Peyer's patch (tissue), 4 donors: Measurements from ENCODE around the gene HOXB8. TPM values are rescaled to one million over a fixed set of nuclear protein-coding genes. Genes with fewer than 3 reads are reported as not detected.
A peak's percentile ranks its signal among the peaks of the same experiment; 100 is the strongest.

ENCODE experiments used
- DNase-seq, 3 donors: peaks; one replicate each; pipeline ENCODE4 v3.0.0-alpha.2; 2017 to 2019
- H3K27ac ChIP-seq, 4 donors: fragments of 200-600 bp; sonication (generic); one replicate each; pipeline ENCODE4 v1.5.1; 2016 to 2019
- H3K27me3 ChIP-seq, 2 donors: fragments of 200-600 bp; sonication (generic); one replicate each; pipeline ENCODE4 v1.5.1; 2019
- H3K36me3 ChIP-seq, 3 donors: fragments of 200-600 bp; sonication (generic); one replicate each; pipeline ENCODE4 v1.5.1; 2016 to 2019
- H3K4me1 ChIP-seq, 4 donors: fragments of 200-600 bp; sonication (generic); one replicate each; pipeline ENCODE4 v1.5.1; 2016 to 2019
- H3K4me3 ChIP-seq, 4 donors: fragments of 200-600 bp; sonication (generic); 1 replicate in 3 of 4; 2 replicates in 1 of 4; pipeline ENCODE4 v1.5.1; 2016 to 2019; ENCODE audit warnings: mild to moderate bottlenecking in 1 of 4
- H3K9me3 ChIP-seq, 4 donors: fragments of 200-600 bp; sonication (generic); one replicate each; pipeline ENCODE4 v1.5.1; 2016 to 2019; ENCODE audit warnings: mild to moderate bottlenecking in 1 of 4
- CTCF ChIP-seq, 6 experiments: fragments of 450-650 bp in 4 of 6; fragments of 200-600 bp in 2 of 6; sonication (generic) in 1 of 6; IDR thresholded peaks; one replicate each; pipeline ENCODE4 v1.5.1; 2017 to 2019; ENCODE audit warnings: antibody characterized with exemption in 6 of 6, mild to moderate bottlenecking in 3 of 6, moderate library complexity in 1 of 6
- POLR2A ChIP-seq, 2 donors: fragments of 450-650 bp; IDR thresholded peaks; one replicate each; pipeline ENCODE4 v1.5.1; 2017; ENCODE audit warnings: antibody characterized with exemption in 2 of 2, mild to moderate bottlenecking in 2 of 2, moderate library complexity in 2 of 2
- total RNA-seq, 4 donors: library from RNA; depleted of rRNA; stranded (reverse); fragments of >200 nt; gene quantifications; one replicate each; pipeline ENCODE4 v1.1.0, GENCODE V29; 2016

Gene HOXB8
- total RNA-seq, result 10 to 100 TPM in 3 of 4 donors, 1 to 10 TPM in 1; 1.8 to 21.2 (median 14.9) TPM

GRCh38 chr17:48615047-48615962 lies at the start of gene HOXB8:
Gene HOXB8 (minus strand): TSS chr17:48615292. CDS start chr17:48614704, 588 bp downstream.
- Histone ChIP-seq H3K9me3 (no peaks in the 10 kb centered on the region), H3K4me3 (peak within 1 kb of the TSS; percentile 15 to 71 (median 64)), H3K27me3 (peaks cover 0 to 19% of the 10 kb centered on the region in 2 donors), H3K27ac (peak within 1 kb of the TSS in 3 of 4 donors; percentile 34 to 92 (median 71)), H3K36me3 (no peaks in the 10 kb centered on the region), H3K4me1 (peaks cover 0 to 36% (median 17%) of the 10 kb centered on the region in 4 donors)
- TF ChIP-seq POLR2A (IDR thresholded peaks at IDR 0.05) (no peak), CTCF (IDR thresholded peaks at IDR 0.05) (no peak)
- no peak for DNase-seq

DNA sequence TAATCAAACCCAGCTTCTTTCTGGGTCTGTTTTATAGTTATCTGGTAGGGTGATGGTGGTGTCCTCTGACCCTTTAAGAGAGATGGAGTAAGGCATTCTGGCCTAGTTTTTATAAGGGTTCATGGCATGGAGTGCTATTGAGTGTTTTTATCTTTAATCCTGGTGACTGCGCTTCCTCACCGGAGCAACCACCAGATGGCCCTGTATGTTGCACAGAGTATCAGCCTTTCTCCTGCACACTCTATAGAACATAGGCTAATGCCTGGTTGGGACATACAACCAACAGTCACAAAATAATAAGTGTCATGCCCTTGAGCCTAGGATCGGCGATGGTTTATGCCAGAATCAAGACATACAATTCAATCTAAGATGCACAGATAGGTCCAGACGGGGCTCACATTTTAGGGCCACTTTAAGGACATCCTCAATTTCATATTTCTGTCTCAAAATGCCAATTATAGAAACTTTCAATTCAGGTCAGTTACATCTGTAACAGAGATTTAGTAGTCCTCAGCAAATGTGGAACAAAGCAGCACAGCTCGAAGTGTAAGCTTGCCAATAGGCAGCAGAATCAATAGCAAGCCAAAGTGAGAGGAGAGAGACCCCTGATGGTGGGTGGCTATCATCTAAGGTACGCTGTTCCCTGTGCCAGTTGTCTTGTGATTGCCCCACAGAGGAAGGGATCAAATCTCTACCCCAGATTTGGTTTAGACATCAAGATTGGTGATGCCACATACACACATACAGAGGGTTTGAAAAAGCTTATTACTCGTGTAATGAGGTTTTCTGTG lies 48.2 kb upstream of the HOXB8 start:
- no peaks in the 10 kb centered on the region for H3K27me3 ChIP-seq
- H3K4me3 ChIP-seq, result no peak overlapping the region
- H3K36me3 ChIP-seq, result no peaks in the 10 kb centered on the region
- no peaks in the 10 kb centered on the region for H3K9me3 ChIP-seq
- no peak overlapping the region for H3K27ac ChIP-seq
- no peak for DNase-seq
- H3K4me1 ChIP-seq, result no peaks in the 10 kb centered on the region
- TF ChIP-seq CTCF (IDR thresholded peaks at IDR 0.05) (no peak), POLR2A (IDR thresholded peaks at IDR 0.05) (no peak)

DNA sequence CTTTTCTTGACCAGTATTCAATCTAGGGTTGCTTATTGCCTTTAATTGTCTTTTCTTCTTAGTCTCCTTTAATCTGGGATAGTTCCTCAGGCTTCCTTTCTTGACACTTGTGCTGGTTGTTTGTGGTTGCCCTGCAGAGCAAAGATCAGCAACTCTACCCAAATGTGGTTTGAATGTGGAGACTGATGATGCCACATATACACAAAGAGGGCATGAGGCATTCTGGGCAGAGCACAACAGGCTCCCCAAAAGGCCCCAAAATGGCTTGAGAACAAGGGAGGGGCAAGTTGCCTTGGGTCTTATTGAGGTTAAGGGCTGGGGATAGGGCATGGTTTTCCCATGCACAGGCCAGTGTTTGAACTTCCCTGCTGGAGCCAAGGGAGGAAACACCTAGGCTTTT lies 40.8 kb upstream of the HOXB8 start:
- Histone ChIP-seq H3K27ac (no peak overlapping the region), H3K4me3 (no peak overlapping the region), H3K27me3 (no peaks in the 10 kb centered on the region), H3K36me3 (no peaks in the 10 kb centered on the region), H3K9me3 (no peaks in the 10 kb centered on the region), H3K4me1 (no peaks in the 10 kb centered on the region)
- DNase-seq, result no peak
- TF ChIP-seq POLR2A (IDR thresholded peaks at IDR 0.05), result no peak
- no peak for TF ChIP-seq CTCF (IDR thresholded peaks at IDR 0.05)

GRCh38 chr17:48649741-48650140 lies 34.6 kb upstream of the HOXB8 start:
- H3K27me3 ChIP-seq, result peaks cover 0 to 14% of the 10 kb centered on the region in 2 donors
- TF ChIP-seq POLR2A (IDR thresholded peaks at IDR 0.05) (no peak), CTCF (IDR thresholded peaks at IDR 0.05) (no peak)
- H3K4me3 ChIP-seq, result no peak overlapping the region

DNA sequence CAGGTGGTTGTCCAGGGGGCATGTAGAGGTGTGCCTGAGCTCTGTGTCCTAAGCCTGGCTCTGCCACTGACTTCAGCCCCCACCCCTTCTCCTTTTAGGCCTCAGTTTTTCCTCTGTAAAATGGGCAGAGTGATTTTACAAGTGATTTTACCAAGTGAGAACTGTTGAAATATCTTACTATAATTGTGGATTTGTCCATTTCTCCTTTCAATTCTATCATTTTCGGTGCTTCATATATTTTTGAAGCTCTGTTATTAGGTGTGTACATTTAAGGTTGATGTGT lies 32.8 kb upstream of the HOXB8 start:
- Histone ChIP-seq H3K27me3 (peaks cover 0 to 17% of the 10 kb centered on the region in 2 donors), H3K36me3 (no peaks in the 10 kb centered on the region), H3K4me3 (peak overlapping the region in 2 of 4 donors; percentile 65 to 74), H3K9me3 (no peaks in the 10 kb centered on the region), H3K4me1 (peaks cover 0 to 13% (median 5%) of the 10 kb centered on the region in 4 donors), H3K27ac (peak overlapping the region in 3 of 4 donors; percentile 85 to 95 (median 92))
- no peak for DNase-seq
- TF ChIP-seq POLR2A (IDR thresholded peaks at IDR 0.05), result no peak
- TF ChIP-seq CTCF (IDR thresholded peaks at IDR 0.05), result peak in 1 of 6 experiments; percentile 1

More at GRCh38 chr17:48649741-48650140, 34.6 kb upstream of the HOXB8 start:
- Histone ChIP-seq H3K27ac (no peak overlapping the region), H3K36me3 (no peaks in the 10 kb centered on the region), H3K4me1 (peaks cover 0 to 10% (median 0%) of the 10 kb centered on the region in 4 donors), H3K9me3 (no peaks in the 10 kb centered on the region)
- no peak for DNase-seq
